Measurements from ENCODE around the gene SLC9B2.

SLC9B2 gene

DNA sequence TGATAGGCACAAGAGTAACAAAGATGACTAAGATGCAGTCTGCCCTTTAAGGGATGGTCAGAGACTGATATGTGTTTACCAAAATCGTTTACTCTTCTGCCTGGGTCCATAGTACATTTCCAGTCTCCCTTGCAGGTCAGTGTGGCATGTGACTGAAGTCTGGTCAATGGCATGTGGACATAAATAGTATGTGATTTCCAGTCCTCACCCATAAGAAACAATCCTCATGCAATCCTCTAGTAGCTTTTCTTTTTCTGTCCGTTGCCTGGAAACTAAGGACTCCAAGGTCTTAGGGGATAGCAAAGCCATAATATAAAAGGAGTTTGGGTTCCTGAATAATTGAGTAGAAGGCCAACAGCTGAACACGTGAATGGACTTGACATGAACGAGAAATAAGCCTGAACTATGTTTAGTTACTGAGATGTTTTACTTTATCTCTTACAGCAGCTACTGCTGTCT is 1.1 kb downstream of the SLC9B2 start:
- DNase-seq: no peak

DNA sequence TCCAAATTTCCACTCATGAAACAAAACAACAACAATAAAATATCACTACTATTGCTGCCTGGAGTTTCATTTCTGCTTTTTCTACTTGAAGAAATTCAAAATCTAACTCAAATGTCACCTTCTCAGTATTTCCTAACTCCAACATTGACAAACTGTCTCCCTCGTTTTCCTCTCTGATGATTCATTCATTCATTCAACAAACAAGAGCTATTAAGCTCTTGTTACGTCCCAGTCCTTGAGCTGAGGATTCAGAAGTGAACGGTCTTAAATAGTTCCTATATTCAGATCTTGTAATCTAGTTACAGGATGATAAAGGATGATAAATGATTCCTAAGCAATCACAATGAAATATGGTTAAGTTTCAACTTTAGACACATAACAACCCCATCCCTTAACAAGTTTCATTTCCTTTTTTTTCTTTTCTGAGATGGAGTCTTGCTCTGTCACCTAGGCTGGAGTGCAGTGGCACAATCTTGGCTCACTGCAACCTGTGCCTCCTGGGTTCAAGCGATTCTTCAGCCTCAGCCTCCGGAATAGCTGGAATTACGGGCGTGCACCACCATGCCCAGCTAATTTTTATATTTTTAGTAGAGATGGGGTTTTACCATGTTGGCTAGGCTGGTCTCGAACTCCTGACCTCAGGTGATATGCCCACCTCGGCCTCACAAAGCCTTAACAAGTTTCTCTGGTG is 1.7 kb downstream of the SLC9B2 start:
- DNase-seq: no peak

DNA sequence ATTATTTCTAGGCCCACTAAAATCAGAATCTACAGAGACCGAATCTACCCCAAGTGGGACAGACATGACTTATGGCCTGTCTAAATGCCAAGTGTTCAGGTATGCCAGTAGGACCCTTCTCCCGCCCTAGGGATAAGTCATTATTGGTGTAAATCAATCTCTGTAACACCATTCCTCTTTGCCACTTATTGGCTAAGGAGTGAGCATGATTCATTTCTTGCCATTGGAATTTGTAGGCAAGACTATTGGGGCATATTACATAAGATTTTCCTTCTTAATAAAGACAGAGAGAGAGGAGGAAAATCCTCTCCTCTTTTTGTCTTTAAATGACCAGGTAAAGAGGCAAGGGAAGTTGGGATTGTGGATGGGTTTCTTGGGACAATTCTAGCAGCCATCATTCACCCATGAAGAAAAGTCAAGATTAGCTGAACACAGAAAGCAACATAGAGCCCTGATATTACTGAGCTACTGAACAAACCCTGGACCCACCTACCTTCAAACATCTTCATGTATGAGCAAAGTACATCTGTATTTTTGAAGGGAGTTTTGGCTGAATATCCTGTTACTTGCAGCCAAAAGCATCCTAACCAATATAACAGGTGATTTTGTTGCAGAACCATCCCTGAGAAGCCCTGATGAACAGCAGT is 2.6 kb downstream of the SLC9B2 start:
- DNase-seq: no peak

DNA sequence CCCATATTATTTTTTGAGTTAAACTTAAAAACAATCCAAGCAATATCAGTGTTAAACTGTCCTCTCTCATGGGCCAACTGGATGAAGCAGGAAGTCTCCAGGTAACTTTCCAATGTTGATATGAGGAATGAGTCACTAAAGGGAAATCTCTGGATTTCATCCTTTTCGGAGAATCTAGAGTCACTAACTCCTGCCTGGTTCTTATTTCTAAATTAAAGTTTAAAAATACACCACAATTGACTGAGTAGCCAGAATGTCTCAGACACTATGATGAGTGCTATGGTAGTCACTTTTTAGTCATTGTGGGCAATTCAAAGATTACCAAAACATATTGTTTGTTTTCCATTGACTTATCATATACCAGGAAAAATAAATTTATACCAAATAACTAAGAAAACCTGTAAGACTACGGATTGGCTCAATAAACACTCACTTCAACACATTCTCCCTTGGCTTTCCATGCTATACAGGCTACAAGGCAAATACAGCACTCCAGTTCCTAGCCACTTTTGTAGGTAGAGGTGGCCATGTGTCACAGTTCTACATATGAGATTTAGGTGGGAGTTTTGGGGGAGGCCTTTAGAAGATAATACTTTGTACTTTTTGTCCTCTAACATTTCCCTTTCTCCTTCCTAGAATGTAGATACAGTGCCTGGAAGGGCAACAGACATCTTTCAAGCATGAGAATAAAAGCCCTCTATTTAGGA is 8.6 kb downstream of the SLC9B2 start:
- DNase-seq: no peak

DNA sequence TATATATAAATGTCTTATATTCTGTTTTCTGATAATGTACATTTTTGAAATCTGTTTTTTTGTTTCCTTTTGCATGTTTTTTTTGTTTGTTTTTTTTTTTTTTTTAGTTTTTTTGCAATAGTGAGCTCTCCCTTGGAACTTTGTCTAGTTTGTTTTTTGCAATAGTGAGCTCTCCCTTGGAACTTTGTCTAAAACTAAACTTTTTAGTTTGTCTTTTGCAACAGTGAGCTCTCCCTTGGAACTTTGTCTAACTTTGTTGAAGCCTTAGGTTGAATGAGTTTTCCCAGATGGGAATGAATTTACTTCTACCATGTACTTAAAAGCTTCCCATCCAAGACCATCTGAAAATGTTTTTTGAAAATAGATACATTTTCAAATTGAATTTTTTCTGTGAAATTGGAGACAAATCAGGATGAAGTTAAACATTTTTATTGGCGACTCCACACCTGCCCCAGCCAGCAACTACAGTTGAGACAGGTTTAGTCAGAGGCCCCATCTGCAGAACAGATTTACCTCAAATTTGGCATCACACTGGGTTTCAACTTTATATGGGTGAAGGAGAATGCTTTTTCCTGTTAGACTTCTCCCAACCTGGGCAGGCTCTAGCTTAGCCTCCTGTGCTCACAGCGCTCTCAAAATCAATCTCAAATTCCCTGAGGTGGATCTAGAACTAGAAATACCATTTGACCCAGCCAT is 16.0 kb downstream of the SLC9B2 start:
- no peak for DNase-seq

DNA sequence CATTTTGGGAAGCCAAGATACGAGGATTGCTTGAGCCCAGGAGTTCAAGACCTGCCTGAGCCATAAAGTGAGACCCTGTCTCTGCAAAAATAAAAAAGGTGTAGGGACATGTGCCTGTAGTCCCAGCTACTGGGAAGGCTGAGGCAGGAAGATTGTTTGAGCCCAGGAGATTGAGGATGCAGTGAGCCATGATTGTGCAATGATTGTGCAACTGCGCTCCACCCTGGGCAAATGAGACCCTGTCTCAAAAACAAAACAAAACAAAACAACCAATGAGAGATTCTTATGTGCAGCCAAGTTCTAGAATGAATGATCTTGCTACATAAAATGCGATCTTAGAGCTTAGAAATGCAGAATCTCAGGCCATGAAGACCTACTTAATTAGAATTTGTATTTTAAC is 22.5 kb downstream of the SLC9B2 start:
- DNase-seq: no peak

DNA sequence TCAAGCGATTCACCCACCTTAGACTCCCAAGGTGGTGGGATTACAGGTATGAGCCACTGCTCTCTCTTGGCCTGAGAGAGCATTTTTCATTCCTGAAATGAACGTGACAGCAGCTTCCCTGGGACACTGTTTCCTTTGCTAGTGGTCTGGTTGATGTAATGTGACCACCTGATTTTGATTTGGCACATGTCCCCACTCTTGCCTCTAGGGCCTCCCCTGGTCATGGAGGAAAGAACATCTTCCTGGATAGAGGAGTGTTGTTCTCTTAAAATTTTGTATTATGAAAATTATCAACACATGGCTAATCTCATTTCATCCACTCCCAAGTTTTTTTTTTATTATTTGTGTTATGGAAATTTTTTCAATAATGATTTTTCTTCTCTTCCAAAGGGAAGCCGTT is 23.8 kb downstream of the SLC9B2 start:
- DNase-seq: no peak

DNA sequence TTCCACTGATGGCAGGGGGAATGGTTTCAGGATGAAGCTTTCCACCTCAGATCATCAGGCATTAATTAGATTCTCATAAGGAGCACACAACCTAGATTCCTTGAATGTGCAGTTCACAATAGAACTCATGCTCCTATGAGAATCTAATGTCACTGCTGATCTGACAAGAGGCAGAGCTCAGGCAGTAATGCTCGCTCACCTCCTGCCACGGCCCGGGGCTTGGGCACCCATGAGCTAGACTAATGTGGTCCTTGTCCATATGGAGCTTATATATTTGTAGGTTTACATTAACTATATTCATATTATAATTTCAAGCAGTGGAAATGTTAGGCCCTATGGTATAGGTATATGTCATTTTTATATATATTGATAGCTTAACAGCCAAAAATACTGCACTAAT is 24.4 kb downstream of the SLC9B2 start:
- DNase-seq: no peak

DNA sequence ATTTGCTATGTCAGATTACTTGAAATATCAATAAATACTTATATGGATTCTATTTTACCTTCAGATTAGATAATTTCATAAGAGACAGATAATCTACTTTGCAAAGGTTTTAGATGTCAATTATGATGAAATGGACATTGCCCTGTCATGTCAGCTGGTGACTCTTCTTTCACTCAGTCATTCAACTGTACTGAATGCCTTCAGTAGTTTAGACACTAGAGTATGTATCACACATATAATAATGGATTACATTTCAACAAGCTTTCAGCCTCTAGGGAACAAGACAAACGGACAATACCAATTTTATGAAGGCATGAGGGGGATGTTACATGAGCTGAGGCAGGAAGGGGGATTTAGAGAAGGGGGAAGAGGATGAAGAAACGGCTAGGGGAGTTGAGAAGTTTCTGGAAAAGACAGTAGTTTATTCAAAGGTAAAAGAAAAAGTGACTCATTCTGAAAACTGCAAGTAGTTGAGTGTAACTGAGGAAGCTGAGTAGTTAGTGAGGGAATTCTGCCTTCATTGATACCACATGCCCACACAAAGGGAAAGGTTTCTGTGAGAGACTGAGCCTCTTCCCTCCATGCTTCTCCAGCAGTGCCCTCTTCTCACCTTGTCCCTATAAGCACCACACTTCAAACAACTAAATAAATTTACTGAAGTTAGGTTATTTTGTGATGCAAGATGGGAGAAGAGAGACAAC is 25.7 kb downstream of the SLC9B2 start:
- no peak for DNase-seq

DNA sequence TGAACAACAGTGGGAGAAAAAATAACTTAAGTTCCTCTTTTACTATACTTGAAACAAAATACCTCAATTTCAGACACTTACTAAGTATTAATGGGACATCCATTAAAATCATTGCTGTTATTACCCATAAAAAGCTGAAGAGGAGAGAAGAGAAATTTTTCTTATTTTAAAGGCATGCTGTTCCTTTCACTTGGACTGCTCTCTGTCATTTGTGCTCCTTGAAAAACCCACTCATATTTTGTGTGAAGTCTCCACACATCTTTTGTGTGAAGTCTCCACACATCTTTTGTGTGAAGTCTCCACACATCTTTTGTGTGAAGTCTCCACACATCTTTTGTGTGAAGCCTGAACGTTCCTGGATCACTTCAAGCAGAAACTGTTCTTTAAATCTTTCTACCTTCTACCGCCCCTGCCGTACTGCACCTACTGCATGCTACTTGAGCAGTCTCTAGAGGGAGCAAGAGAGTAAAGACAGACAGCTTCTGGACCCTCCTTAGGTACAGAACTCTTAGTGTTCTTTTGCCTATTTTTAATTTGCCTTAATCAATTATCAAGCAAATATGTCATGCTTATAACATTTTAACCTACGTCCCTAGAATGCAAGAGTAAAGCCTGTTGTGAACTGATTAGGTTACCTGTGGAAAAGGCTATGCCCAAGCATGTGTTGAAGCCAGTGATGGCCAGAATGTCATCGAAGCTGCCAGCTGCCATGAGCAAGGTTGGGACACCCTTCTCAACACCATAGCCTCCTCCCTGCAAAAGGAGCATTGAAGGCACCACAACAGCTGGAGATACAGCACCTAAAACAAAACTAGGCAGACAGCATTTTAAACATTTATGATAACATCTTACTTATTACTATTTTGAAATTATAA is 29.9 kb downstream of the SLC9B2 start:
- DNase-seq: no peak

DNA sequence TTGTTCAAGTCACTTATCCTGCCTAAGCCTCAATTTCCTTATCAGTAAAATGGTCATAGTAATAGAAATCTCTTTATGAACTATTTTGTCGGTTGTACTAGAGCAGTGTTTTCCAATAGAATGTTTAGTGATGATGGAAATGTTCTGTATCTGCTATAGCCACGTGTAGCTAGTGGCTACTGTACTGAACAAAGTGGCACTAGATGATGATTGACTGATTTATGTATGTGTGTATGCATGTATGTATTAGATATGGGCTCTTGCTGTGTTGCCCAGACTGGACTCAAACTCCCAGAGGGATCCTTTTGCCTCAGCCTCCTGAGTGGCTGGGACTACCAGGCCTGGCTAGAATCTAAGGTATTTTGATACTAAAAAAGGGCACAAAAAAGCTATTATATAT is 32.4 kb downstream of the SLC9B2 start:
- DNase-seq: no peak

DNA sequence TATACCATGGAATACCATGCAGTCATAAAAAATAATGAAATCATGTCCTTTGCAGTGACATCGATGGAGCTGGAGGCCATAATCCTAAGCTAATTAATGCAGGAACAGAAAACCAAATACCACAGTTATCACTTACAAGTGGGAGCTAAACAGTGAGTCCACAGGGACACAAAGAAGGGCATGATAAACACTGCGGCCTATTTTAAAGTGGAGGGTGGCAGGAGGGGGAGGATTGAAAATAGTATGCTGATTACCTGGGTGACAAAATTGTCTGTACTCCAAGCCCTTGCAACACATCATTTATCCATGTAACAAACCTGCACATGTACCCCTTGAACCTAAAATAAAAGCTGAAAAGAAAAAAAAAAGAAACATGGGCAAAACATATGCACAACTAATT is 40.4 kb downstream of the SLC9B2 start:
- DNase-seq: no peak

DNA sequence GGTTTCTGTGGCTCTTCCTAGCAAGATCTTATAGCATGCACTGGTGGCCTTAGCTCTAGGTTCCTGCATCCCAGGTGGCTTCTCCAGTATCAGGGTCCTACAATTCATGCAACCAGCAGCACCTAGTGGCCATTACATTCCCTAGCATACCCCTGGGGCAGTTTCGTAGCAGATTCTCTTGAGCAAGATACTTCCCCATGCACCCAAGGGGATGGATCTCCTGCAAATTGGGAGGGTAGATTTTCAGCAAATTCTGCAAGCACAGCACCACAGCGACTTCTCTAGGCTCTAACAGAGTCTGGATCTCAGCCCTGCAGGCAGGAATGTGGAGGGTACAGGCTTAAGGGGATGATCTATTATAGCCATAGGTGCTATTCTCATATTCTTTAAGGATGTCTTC is 44.0 kb downstream of the SLC9B2 start:
- DNase-seq: no peak

DNA sequence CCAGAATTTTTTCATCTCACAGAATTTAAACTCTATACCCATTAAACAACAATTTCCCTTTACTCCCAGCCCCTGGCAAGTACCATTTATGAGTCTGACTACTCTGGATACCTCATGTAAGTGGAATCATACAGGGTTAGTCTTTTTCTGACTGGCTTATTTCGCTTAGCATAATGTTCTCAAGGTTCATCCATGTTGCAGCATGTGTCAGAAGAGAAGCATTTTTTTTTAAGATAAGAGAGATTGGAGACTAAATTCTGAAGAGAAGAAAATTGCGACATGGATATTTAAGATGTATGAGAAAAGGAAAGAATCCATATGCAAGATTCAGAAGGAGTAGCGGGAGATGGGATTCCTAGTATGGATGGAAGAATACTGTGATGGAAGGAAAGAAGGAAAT is 45.8 kb downstream of the SLC9B2 start:
- DNase-seq: no peak

DNA sequence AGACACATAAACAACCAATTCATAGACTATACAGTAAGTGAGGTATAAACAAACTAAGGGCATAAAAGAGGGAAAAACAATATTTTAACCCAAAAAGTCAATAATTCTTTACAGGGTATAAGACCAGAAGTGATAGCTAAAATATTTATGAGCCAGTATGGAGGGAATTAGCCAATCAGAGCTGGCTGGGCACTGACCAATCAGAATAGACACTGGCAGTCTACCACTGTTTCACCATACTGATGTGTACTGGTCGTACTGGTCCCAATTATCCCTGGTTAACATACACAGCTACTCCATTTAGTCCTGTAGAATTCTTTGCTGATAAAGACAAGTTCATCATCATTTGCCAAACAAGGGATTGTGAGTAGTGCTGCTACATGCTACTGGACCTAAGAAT is 47.3 kb downstream of the SLC9B2 start:
- DNase-seq: no peak

DNA sequence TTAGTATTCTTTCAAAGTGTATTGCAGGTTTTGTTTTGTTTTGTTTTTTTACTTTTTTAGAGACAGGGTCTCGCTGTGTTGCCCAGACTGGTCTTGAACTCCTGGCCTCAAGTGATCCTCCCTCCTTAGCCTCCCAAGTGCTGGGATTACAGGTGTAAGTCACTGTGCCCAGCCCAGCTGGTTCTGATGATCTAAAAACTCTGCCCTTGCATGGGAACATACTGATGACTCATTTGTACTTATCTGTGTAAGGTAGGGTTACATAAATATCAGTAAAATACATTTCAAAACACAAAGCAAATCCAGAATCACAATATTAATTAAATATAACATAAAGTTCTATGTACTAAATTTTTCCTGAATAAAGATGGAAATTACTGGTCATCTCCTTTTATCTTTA is 49.7 kb downstream of the SLC9B2 start:
- DNase-seq: no peak

DNA sequence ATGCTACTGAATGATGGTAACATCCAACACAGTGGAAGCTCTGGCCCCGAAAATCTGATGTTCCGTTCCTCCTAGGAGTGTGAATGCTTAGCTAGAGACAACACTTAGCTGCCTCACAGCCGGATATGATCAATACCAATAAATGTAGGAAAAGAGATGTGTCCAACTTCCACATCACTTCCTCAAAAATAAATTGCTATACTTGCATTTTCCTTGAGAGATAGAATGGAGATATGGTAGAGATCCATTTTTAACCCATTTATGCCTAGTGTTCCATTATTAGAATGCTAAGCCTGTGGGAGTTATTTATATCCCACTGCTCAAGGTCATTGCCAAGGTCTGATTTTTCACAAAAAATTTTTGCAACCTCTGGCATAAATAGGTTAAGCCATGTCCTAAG is 51.6 kb downstream of the SLC9B2 start:
- no peak for DNase-seq

DNA sequence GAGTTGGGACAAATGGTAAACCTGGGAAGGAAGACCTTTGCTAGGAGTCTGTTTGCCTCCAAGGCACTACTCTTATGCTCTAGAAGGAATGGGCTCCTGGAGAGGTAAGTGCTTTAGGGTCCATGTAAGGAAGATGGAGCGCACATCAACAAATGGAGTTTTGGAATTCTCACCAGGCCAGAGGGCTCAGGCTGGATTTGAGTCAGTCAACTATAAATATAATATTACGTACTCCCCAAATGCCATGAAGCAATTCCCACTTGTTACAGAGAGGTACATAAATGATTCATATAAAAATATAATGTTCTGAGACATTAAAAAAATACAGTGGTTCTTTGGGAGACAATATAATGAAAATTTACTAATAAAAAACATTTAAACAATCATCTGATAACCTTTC is 55.4 kb downstream of the SLC9B2 start:
- no peak for DNase-seq

DNA sequence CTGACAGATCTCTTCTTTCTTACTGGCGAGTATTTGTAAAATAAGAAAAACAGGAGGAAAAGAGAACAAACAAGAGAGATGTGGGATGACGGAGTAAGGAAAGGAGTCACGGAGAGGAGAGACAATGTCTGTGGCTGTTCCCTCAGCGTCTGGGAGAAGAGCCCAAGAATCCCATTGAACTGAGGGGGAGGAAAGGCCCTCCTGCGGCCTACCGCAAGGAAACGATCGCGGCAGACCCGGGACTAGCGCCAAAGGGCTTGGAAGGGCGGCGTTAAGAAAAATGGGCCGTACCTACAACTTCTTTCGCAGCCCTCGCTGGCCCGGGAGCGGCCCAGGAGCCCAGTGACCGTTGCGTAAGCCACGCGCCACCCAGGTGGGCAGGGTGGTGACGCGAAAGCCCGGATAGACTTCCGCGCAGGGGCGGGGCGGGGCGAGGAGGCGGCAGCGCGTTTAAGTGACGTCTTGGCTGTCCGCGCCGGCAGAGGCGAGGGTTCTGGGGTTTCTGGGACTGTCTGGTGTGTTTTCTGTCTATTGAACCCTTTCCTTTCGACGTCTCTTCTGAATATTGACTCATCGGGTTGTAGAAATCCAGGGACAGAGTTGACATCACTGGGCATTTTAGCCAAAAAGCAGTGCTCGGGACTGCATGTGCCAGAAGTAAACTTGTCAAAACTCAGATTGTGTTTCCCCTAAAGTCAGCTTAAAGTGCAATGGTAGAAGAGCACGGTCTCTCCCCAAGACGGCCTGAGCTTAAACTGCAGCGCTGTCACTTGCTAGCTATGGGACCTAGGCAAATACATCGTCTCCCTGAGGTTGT is 57.0 kb downstream of the SLC9B2 start, which contains the start of gene SLC9B1:
TSS of gene SLC9B1 (minus strand) at position 398 of the 817 bp plus-strand sequence. CDS start 27,994 bp downstream, outside the sequence.
- no peak for DNase-seq

DNA sequence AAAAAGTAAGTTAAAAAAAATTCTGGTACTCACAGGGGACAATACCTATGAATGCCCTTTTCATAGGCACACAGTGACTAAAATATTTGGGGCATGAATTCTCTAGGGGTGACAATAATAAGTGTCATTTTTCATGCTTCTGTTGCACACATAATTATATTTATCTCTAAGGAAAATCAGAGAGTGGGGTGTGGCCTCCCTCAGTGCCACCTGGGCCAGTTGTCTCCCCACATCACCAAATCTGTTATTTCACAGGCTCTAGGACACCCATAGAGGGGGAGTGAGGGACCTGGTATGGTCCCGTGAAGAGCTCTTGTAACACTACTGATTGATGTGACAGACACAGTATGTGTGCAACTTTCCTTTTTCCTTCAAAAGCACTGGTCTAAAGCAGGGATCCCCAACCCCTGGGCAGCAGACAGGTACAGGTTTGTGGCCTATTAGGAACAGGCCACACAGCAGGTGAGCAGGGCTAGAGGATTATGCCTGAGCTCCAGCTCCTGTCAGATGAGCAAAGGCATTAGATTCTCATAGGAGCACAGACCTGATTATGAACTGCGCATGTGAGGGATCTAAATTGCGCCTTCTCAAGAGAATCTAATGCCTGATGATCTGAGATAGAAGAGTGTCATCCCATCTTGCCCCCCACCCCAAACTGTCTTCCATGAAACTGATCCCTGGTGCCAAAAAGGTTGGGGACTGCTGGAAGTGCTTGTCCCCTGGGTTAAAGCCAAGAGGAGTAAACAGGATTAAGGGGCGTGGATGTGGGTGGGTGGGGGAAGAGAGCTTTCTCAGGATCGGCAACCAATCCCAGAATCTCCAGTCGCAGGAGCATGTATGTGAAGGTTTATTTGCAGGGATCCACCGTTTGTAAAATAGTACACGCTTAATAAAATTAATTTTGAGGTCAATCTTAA is 57.9 kb downstream of the SLC9B2 start:
- no peak for DNase-seq
